Measurements from ENCODE around the gene PECR.
"Not testable (repeated sequence)": the region's sequence is repeated elsewhere in the genome, so short reads cannot be mapped to it uniquely, and the experiment has no call there.

The PECR gene

DNA sequence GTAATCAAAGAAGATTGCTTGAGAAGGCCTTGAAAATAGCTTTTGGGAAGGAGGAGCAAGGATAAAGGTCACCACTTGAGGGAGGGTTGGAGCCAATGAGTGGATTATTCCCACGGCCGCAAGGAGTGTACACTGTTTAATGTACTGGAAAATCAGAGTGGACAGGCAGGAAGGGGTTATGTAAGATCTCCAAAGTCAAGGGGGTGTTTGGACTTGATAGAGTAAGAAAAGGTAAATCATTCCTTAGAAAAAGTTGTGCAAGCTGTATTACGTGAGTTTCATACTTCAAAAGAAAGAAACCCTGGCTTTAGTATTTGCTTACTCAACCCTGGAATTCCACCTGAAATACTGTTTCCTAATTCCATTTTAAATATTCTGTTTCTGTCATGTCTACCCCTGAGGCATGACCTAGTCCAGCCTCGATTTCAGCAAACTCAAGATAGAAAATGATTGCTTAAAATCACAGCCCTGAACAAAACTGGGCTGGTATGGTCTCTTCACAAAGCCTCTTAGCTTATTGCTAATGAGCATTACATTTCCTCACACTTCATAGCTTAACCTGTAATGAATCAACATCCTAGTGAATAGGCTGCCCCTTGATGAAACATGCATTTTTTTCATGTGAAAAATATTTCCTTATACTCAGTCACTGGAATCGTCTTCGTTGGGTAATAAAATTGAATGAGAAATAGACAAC, 69.3 kb downstream of the PECR start:
- Histone ChIP-seq H3K36me3 (no peaks in the 10 kb centered on the region), H3K4me2 (peak overlapping the region; percentile 97), H3K4me3 (peak overlapping the region; percentile 94), H3K9me3 (no peaks in the 10 kb centered on the region), H4K20me1 (no peaks in the 10 kb centered on the region), H3K4me1 (peaks cover 40% of the 10 kb centered on the region), H3K9ac (peak overlapping the region; percentile 91; the same call in 1 of the 2 replicates), H3K27me3 (no peaks in the 10 kb centered on the region), H3K27ac (no peak overlapping the region)
- TF ChIP-seq Cebpa-rat (IDR thresholded peaks at IDR 0.05), result no peak

DNA sequence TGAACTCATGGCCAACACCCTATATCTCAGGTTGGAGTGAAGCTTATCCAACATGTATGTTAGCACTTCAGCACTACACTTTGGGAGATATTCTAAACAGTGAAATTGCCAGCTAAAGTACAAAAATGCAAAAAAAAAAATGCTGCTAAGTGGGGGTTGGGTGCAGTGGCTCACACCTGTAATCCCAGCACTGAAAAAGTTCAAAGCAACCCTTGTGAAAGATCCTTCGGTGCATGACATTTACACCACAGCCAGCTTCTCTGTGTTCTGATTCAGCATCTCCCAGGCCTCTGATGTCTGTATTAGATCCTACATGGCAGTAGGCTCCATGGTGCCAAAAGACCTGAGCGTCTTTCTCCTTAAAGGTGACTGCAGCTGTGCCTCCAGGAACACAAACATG, 72.4 kb downstream of the PECR start:
- not testable (repeated sequence) for H3K36me3 ChIP-seq, H3K27me3 ChIP-seq, H4K20me1 ChIP-seq, H3K27ac ChIP-seq, H3K9ac ChIP-seq, H3K4me3 ChIP-seq, H3K4me2 ChIP-seq, H3K9me3 ChIP-seq
- peaks cover 16% of the 10 kb centered on the region for H3K4me1 ChIP-seq

DNA sequence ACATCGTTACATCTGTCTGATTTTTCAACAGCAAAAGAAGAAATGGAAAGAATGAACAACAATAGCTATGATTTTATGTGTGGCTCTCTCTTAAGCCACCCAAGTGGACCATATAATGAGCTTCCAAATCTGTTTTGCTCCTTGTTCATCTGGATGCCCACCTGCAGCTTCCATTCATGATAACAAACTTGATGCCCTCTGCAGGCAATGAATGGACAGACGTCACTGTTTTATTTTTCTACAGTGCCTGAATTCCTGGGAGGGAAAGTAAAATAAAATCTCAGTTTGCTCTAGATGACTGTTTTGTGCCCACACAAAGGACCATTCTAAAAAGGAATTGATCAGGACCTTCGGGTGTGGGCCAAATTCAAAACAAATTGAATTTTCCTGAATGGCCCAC, 73.2 kb downstream of the PECR start:
- Histone ChIP-seq H3K27ac (no peak overlapping the region), H3K4me2 (no peak overlapping the region), H4K20me1 (0 out of 2 replicates have a peak, but pooled peaks cover 5% of the 10 kb centered on the region), H3K4me1 (peaks cover 10% of the 10 kb centered on the region), H3K9ac (no peak overlapping the region), H3K4me3 (no peak overlapping the region), H3K36me3 (no peaks in the 10 kb centered on the region), H3K27me3 (no peaks in the 10 kb centered on the region), H3K9me3 (no peaks in the 10 kb centered on the region)
- TF ChIP-seq Cebpa-rat (IDR thresholded peaks at IDR 0.05), result no peak

DNA sequence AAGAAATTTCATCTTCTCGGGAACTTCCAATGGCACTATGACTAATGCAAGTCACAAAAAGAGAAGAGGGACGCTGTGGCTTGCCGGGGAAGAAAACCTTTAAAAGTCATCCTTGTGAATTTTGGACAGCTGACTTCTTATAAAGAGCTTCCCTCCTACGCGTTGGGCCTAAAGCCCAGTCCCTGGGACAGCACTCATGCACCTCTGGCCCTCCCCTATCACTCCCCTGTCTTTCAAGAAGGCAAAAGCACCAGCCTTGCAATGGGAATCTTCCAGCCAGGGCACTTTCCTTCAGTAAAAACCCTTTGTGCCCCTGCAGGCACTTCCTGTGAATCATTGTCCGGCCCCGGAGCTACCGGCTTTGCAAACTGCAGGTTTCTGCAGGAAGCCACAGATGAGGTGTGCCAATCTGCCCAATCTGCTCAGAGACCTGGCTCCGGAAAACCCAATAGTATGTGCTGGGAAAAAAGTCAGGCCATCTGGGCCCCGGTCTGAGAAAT, 75.4 kb downstream of the PECR start:
- Histone ChIP-seq H4K20me1 (peaks cover 7% of the 10 kb centered on the region; the same call in 1 of the 2 replicates), H3K27me3 (no peaks in the 10 kb centered on the region), H3K4me3 (no peak overlapping the region), H3K9ac (no peak overlapping the region), H3K4me2 (no peak overlapping the region), H3K9me3 (no peaks in the 10 kb centered on the region), H3K4me1 (peaks cover 18% of the 10 kb centered on the region), H3K27ac (no peak overlapping the region), H3K36me3 (no peaks in the 10 kb centered on the region)
- no peak for TF ChIP-seq Cebpa-rat (IDR thresholded peaks at IDR 0.05)

DNA sequence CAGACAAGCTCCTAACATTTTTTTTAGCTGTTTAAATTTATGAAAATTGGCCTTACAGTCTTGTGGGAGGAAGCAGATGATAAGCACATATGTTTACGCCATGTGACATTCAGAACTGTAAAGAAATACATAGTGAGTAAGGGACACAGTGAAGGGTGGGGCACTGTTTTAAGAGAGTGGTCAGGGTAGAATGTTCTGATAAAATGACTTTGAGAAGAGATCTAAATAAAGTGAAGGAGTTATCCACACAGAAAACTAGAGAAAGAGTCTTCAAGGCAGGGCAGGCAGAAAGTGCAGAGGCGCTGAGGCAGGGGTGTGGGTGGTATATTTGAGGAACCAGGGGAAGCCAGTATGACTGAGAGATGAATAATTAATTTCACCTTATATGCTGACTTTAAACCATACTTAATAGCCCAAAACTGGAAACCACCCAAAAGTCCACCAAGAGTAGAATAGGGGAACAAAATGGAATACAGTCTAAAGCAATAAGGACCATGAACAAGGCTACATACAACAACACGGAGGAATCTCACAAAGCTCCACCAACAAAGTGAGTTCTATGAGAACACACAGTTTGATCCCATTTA, 76.8 kb downstream of the PECR start:
- H3K4me2 ChIP-seq, result no peak overlapping the region
- peaks cover 9% of the 10 kb centered on the region; the same call in 1 of the 2 replicates for H4K20me1 ChIP-seq
- no peak overlapping the region for H3K27ac ChIP-seq
- peaks cover 7% of the 10 kb centered on the region for H3K36me3 ChIP-seq
- H3K9me3 ChIP-seq, result no peaks in the 10 kb centered on the region
- H3K9ac ChIP-seq, result no peak overlapping the region
- H3K4me3 ChIP-seq, result no peak overlapping the region
- peaks cover 18% of the 10 kb centered on the region for H3K4me1 ChIP-seq
- no peaks in the 10 kb centered on the region for H3K27me3 ChIP-seq
- TF ChIP-seq Cebpa-rat (IDR thresholded peaks at IDR 0.05), result no peak

DNA sequence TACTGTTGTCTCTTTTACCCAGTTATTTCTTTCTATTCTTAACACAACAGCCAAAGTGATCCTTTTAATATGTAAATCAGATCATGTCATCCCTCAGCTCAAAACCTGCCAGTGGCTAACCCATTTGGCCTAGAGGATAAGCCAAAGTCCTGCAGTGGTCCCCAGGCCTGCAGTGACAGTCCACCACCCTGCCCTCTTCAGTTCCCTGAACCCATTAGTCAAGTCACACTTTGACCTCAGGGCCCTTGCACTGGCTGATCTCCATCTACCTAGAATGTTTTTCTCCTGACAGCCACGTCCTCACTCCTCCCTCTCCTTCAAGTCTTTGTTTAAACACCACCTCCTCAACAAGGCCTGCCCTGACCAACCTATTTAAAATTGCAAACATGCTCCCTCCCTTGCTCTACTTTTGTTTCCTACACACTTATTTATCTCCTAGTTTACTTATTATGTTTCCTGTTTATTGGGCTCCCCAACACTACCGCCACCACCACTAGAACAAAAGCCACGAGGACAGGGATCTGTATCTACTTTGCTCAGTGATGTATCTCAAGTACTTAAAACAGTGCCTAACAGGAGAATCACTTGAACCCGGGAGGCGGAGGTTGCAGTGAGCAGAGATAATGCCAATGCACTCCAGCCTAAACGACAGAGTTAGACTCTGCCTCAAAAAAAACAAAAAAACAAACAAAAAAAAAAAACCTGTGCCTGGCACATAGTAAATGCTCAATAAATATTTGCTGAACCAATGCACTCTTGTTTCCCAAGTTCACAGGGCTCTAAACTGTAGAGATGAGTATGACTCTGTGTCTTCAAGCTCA, 77.5 kb downstream of the PECR start:
- H3K4me1 ChIP-seq, result peaks cover 21% of the 10 kb centered on the region
- H3K36me3 ChIP-seq, result peaks cover 7% of the 10 kb centered on the region
- no peak overlapping the region for H3K4me2 ChIP-seq
- H4K20me1 ChIP-seq, result peaks cover 9% of the 10 kb centered on the region; the same call in 1 of the 2 replicates
- no peak overlapping the region for H3K9ac ChIP-seq
- no peaks in the 10 kb centered on the region for H3K9me3 ChIP-seq
- H3K27me3 ChIP-seq, result no peaks in the 10 kb centered on the region
- H3K4me3 ChIP-seq, result no peak overlapping the region
- no peak overlapping the region for H3K27ac ChIP-seq
- no peak for TF ChIP-seq Cebpa-rat (IDR thresholded peaks at IDR 0.05)

DNA sequence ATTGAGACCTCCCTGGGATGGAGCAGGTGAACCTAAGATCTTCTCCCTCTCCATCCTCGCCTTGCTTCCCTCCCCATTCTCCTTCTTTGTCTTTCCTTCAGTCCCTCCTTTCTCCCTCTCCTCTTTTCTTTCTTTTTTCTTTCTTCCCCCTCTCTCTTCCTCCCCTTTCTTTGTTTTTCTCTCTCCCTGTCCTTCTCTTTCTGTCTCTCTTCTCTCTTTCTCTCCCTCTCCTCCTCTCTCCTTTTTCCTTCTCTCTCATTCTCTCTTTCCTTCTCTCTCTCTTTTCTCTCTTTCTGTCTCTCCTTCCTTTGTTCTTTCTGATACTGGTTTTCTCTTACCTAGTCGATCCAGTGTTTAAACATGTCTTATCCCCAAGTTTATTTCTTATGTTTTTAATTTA, 78.9 kb downstream of the PECR start:
- no peak overlapping the region for H3K4me3 ChIP-seq
- H3K4me2 ChIP-seq, result peak overlapping the region; percentile 46
- peaks cover 9% of the 10 kb centered on the region; the same call in 1 of the 2 replicates for H4K20me1 ChIP-seq
- TF ChIP-seq Cebpa-rat (IDR thresholded peaks at IDR 0.05), result no peak
- peaks cover 33% of the 10 kb centered on the region for H3K4me1 ChIP-seq
- H3K27ac ChIP-seq, result peak overlapping the region; percentile 36; the same call in 1 of the 2 replicates
- no peaks in the 10 kb centered on the region for H3K27me3 ChIP-seq
- H3K9ac ChIP-seq, result peak overlapping the region; percentile 18; the same call in 1 of the 2 replicates
- H3K36me3 ChIP-seq, result peaks cover 7% of the 10 kb centered on the region
- no peaks in the 10 kb centered on the region for H3K9me3 ChIP-seq

DNA sequence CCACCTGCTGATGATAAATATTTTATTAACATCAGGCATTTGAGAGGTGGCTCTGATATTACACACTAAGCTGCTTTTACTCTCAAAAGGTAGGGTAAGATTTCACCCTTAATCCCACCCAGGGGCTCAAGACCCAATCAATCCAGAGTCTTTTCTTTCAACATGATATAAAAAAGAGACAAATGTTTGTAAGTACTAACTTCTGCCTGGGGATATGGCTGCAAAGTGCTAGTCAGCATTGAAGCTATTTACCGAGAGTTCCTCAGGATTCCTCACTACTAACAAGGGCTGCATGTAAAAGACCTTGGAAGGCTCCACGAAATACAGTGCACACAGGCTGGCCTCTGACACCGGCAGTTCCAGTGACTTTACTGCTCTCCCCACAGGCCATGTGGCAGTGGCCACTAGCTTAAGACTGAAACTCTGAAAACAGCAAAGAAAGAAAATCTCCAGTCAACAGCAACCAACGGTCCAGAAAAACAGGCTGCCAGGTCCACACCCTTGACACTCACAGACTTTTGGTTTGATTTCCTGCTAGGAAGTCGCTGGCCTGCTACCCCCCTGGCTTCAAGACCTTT, 79.4 kb downstream of the PECR start:
- H3K9ac ChIP-seq, result peak overlapping the region; percentile 18; the same call in 1 of the 2 replicates

More for the DNA sequence above, 79.4 kb downstream of the PECR start:
- Histone ChIP-seq H3K36me3 (peaks cover 7% of the 10 kb centered on the region), H3K27me3 (no peaks in the 10 kb centered on the region), H3K4me2 (peak overlapping the region; percentile 46), H3K9me3 (no peaks in the 10 kb centered on the region), H3K4me1 (peaks cover 38% of the 10 kb centered on the region), H3K4me3 (no peak overlapping the region), H3K27ac (peak overlapping the region; percentile 36; the same call in 1 of the 2 replicates), H4K20me1 (peaks cover 9% of the 10 kb centered on the region; the same call in 1 of the 2 replicates)
- TF ChIP-seq Cebpa-rat (IDR thresholded peaks at IDR 0.05), result no peak
